Thyroid gland (tissue), 4 donors: ENCODE results near the gene KCTD1. TPM values are rescaled to one million over a fixed set of nuclear protein-coding genes. Genes with fewer than 3 reads are reported as not detected.

Experiments
- DNase-seq, 2 donors: peaks; one replicate each; pipeline ENCODE4 v3.0.0-alpha.2; 2019
- H3K27ac ChIP-seq, 3 donors: fragments of 200-600 bp; sonication (generic); 1 replicate in 2 of 3; 2 replicates in 1 of 3; pipeline ENCODE4 v1.5.1; 2016 to 2019; ENCODE audit warnings: mild to moderate bottlenecking in 1 of 3, moderate library complexity in 1 of 3
- H3K27me3 ChIP-seq: fragments of 200-600 bp; sonication (generic); one replicate; pipeline ENCODE4 v1.5.1; 2019
- H3K36me3 ChIP-seq, 2 donors: fragments of 200-600 bp; sonication (generic); one replicate each; pipeline ENCODE4 v1.5.1; 2016 to 2019
- H3K4me1 ChIP-seq, 2 donors: fragments of 200-600 bp; sonication (generic); one replicate each; pipeline ENCODE4 v1.5.1; 2017 to 2019
- H3K4me3 ChIP-seq, 3 donors: fragments of 200-600 bp; sonication (generic); replicated peaks in 1 of 3; 1 replicate in 2 of 3; 2 replicates in 1 of 3; pipeline ENCODE4 v1.5.1; 2016; ENCODE audit warnings: mild to moderate bottlenecking in 1 of 3
- H3K9me3 ChIP-seq: fragments of 200-600 bp; sonication (generic); one replicate; pipeline ENCODE4 v1.5.1; 2017
- POLR2A ChIP-seq, 2 donors: fragments of 450-650 bp; IDR thresholded peaks; one replicate each; pipeline ENCODE4 v1.6.1; 2017; ENCODE audit warnings: antibody characterized with exemption in 2 of 2, mild to moderate bottlenecking in 2 of 2, moderate library complexity in 1 of 2
- WGBS, 2 donors: methylation state at CpG; one replicate each; pipeline ENCODE4 v1.1.5; 2017; 5-methylcytosine and 5-hydroxymethylcytosine counted together
- intact Hi-C: fragments of 100-400 bp; cut with DNase I; formaldehyde crosslinking; loops from one replicate; pipeline ENCODE4 v1.15.1; 2023
- total RNA-seq, 4 donors: library from RNA; depleted of rRNA; stranded (reverse); fragments of >200 nt; gene quantifications; one replicate each; pipeline ENCODE4 v1.2.3, GENCODE V29; 2016
- TF ChIP-seq, protein P1 (sequence below), 6 experiments: fragments of 200-600 bp in 3 of 6; fragments of 450-650 bp in 3 of 6; sonication (generic) in 3 of 6; IDR thresholded peaks; one replicate each; pipeline ENCODE4 v1.5.1; 2016 to 2019; ENCODE audit warnings: antibody characterized with exemption in 6 of 6, mild to moderate bottlenecking in 2 of 6, inconsistent platforms in 1 of 6, moderate library complexity in 1 of 6

Gene KCTD1
- total RNA-seq, 4 donors from 2014 or later = 25.9 to 66.0 (median 34.2) TPM

GRCh38 chr18:26497866-26498265 lies 50.5 kb downstream of the KCTD1 start:
- H3K27me3 ChIP-seq = no peaks in the 10 kb centered on the region
- no peak for DNase-seq
- H3K4me3 ChIP-seq = no peak overlapping the region
- H3K27ac ChIP-seq = no peak overlapping the region
- H3K9me3 ChIP-seq = no peaks in the 10 kb centered on the region
- intact Hi-C loops = no loop called here
- H3K4me1 ChIP-seq = no peaks in the 10 kb centered on the region
- TF ChIP-seq, protein P1, sequence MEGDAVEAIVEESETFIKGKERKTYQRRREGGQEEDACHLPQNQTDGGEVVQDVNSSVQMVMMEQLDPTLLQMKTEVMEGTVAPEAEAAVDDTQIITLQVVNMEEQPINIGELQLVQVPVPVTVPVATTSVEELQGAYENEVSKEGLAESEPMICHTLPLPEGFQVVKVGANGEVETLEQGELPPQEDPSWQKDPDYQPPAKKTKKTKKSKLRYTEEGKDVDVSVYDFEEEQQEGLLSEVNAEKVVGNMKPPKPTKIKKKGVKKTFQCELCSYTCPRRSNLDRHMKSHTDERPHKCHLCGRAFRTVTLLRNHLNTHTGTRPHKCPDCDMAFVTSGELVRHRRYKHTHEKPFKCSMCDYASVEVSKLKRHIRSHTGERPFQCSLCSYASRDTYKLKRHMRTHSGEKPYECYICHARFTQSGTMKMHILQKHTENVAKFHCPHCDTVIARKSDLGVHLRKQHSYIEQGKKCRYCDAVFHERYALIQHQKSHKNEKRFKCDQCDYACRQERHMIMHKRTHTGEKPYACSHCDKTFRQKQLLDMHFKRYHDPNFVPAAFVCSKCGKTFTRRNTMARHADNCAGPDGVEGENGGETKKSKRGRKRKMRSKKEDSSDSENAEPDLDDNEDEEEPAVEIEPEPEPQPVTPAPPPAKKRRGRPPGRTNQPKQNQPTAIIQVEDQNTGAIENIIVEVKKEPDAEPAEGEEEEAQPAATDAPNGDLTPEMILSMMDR (IDR thresholded peaks at IDR 0.05) = no peak
- TF ChIP-seq POLR2A (IDR thresholded peaks at IDR 0.05) = no peak
- 89 to 96% methylated on average over 4 of the region's 4 CpGs for WGBS, 2 donors
- no peaks in the 10 kb centered on the region for H3K36me3 ChIP-seq

DNA sequence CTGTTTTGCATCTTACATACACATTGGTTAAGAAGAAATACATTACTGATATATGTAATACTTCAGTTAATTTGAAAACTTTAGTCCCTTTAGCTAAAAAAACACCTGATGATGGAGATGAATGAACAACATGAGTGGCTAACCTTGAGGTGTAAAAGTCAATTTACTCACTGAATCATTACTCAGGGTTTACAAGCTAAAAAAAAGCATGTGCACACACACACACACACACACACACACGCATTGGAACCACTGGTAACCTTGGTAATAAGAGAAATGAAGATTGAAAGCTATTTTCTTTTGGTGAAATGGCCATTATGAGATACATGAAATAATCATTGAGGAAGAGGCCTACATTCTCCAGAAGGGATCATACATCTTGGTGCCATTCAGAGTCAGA lies 51.8 kb downstream of the KCTD1 start:
- 91 to 98% methylated on average over 1 of the region's 1 CpG for WGBS, 2 donors
- intact Hi-C loops = no loop called here
- no peak for DNase-seq
- H3K27me3 ChIP-seq = no peaks in the 10 kb centered on the region
- no peak overlapping the region for H3K27ac ChIP-seq
- no peaks in the 10 kb centered on the region for H3K9me3 ChIP-seq
- no peak overlapping the region for H3K4me3 ChIP-seq
- H3K4me1 ChIP-seq = no peaks in the 10 kb centered on the region
- TF ChIP-seq, protein P1 (IDR thresholded peaks at IDR 0.05) = no peak
- TF ChIP-seq POLR2A (IDR thresholded peaks at IDR 0.05) = no peak
- H3K36me3 ChIP-seq = no peaks in the 10 kb centered on the region

DNA sequence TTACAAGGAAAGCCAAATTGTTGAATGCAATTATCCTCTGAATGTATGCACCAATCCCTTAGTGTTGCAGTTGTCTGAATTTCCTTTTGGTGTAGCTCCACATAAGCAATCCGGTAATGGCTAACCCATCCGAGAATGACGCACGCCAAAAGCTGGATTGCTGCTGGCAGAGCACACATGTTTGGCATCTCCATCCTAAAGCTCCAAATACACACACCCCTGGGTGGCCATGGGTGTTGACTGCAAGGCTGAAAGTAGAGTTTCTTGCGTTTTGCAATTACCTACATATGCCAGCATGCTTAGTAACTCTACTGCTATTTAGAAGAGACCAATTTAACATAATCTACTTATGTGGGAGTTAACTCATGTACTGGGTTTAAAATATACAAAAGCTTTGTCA lies 53.1 kb downstream of the KCTD1 start:
- Histone ChIP-seq H3K4me1 (no peaks in the 10 kb centered on the region), H3K27ac (no peak overlapping the region), H3K9me3 (no peaks in the 10 kb centered on the region), H3K36me3 (no peaks in the 10 kb centered on the region), H3K27me3 (no peaks in the 10 kb centered on the region), H3K4me3 (no peak overlapping the region)
- no peak for TF ChIP-seq POLR2A (IDR thresholded peaks at IDR 0.05)
- TF ChIP-seq, protein P1 (IDR thresholded peaks at IDR 0.05) = no peak
- DNase-seq = no peak
- 96 to 100% methylated on average over 5 of the region's 5 CpGs for WGBS, 2 donors
- intact Hi-C loops = no loop called here

DNA sequence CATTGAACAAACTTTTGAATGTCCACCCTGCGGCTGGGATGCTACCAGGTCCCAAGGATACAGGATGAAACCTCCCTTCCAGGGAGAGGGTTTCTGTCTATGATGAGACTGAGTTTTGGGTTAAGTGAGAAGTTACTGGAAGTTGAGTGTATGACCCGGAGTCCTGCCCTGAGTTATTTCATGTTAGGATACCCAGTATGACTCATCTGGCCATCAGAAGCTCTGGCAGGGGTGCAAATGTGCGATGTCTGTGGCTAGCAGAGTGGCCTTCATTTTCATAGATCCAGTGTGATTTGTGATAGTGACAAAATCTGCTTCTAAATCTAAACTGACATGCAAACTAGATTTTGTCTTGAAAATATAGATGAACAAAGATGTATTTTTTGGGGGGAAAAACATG lies 55.3 kb downstream of the KCTD1 start:
- Histone ChIP-seq H3K36me3 (no peaks in the 10 kb centered on the region), H3K27ac (no peak overlapping the region), H3K9me3 (no peaks in the 10 kb centered on the region), H3K4me3 (no peak overlapping the region), H3K4me1 (no peaks in the 10 kb centered on the region), H3K27me3 (no peaks in the 10 kb centered on the region)
- no peak for TF ChIP-seq POLR2A (IDR thresholded peaks at IDR 0.05)
- TF ChIP-seq, protein P1 (IDR thresholded peaks at IDR 0.05) = no peak
- intact Hi-C loops = no loop called here
- 93 to 95% methylated on average over 3 of the region's 3 CpGs for WGBS, 2 donors
- DNase-seq = no peak

GRCh38 chr18:26491194-26491816 lies 57.0 kb downstream of the KCTD1 start:
- H3K4me1 ChIP-seq = no peaks in the 10 kb centered on the region
- DNase-seq = no peak
- intact Hi-C loops = no loop called here
- H3K27me3 ChIP-seq = no peaks in the 10 kb centered on the region
- no peak overlapping the region for H3K4me3 ChIP-seq
- H3K36me3 ChIP-seq = no peaks in the 10 kb centered on the region
- 94 to 95% methylated on average over 6 of the region's 6 CpGs for WGBS, 2 donors
- no peak overlapping the region for H3K27ac ChIP-seq
- TF ChIP-seq, protein P1 (IDR thresholded peaks at IDR 0.05) = no peak
- no peak for TF ChIP-seq POLR2A (IDR thresholded peaks at IDR 0.05)
- no peaks in the 10 kb centered on the region for H3K9me3 ChIP-seq
